NT2/D1 (cell line): ENCODE results near the gene FBXO24.

ENCODE experiments used
- DNase-seq: peaks from one replicate; pipeline ENCODE4 v3.0.0-alpha.2; 2011; ENCODE audit warnings: low read depth, low spot score
- H3K27me3 ChIP-seq: 2 replicates; pipeline ENCODE4 v1.6.0; 2011; ENCODE audit warnings: mild to moderate bottlenecking; ENCODE audit not compliant: insufficient read length, insufficient read depth
- H3K36me3 ChIP-seq: 2 replicates; pipeline ENCODE4 v1.6.1; 2011; ENCODE audit warnings: mild to moderate bottlenecking, low read length, mixed read lengths; ENCODE audit not compliant: insufficient read depth, insufficient read length
- H3K4me1 ChIP-seq: 2 replicates; pipeline ENCODE4 v1.5.1; 2011; ENCODE audit not compliant: insufficient read depth, insufficient read length
- H3K4me3 ChIP-seq: 2 replicates; pipeline ENCODE4 v1.5.1; 2011; ENCODE audit warnings: low read depth; ENCODE audit not compliant: insufficient read length
- H3K9ac ChIP-seq: 2 replicates; pipeline ENCODE4 v1.6.0; 2011; ENCODE audit warnings: low read depth; ENCODE audit not compliant: insufficient read length
- H3K9me3 ChIP-seq: 2 replicates; pipeline ENCODE4 v1.5.1; 2011; ENCODE audit warnings: mild to moderate bottlenecking, low read length; ENCODE audit not compliant: insufficient read depth
- SUZ12 ChIP-seq: IDR thresholded peaks from 2 replicates; pipeline ENCODE4 v1.6.1; 2011; ENCODE audit not compliant: insufficient read length, insufficient read depth; ENCODE audit errors: extremely low read depth
- YY1 ChIP-seq: IDR thresholded peaks from 2 replicates; pipeline ENCODE4 v1.6.1; 2011; ENCODE audit not compliant: insufficient read length, insufficient read depth
- ZNF274 ChIP-seq: IDR thresholded peaks from 2 replicates; pipeline ENCODE4 v1.6.1; 2011; ENCODE audit warnings: mild to moderate bottlenecking, low read depth, low read length

FBXO24 gene

DNA sequence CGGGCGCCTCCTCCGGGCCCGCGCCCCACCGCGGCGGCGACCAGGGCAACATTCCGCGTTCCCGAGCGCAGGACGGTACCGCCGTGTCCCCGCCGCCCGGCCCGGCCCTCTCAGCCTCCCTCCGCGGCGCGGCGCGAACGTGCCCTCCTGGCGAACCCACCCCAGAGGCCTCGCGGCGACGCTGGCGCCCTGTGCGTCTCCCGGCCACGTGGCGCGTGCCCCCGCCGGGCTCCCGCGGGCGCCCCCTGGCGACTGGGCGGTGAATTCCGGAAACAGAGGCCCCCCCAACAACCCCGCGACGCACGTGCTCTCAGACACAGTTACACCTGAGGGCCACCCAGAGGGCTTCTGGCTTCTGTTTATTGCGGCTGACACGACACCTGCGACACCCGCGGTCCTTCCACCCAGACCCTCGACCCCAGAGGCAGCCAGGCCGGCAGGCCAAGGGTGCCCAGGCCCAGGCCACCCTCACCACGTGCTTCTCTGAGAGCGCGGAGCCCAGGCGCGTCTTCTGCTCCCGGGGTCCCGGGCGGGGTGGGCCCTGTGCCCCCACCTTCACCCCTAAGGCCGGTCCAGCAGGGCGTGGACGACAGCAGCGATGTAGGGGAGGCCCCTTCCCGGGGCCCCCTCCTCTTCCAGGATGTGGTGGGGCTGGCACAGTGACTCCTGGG lies 12.3 kb upstream of the FBXO24 start, which contains the start of gene SAP25:
Gene SAP25, minus strand, starts transcription at position 210 of the 671 bp plus-strand sequence. Its CDS starts 158 bp downstream, at position 52.
- Histone ChIP-seq H3K4me1 (peaks cover 17% of the 10 kb centered on the region), H3K9me3 (no peaks in the 10 kb centered on the region), H3K27me3 (no peaks in the 10 kb centered on the region), H3K36me3 (peaks cover 53% of the 10 kb centered on the region), H3K4me3 (no peak within 1 kb of the TSS), H3K9ac (peak within 1 kb of the TSS; percentile 61)
- no peak for DNase-seq
- TF ChIP-seq SUZ12 (no peak), ZNF274 (no peak), YY1 (no peak)

DNA sequence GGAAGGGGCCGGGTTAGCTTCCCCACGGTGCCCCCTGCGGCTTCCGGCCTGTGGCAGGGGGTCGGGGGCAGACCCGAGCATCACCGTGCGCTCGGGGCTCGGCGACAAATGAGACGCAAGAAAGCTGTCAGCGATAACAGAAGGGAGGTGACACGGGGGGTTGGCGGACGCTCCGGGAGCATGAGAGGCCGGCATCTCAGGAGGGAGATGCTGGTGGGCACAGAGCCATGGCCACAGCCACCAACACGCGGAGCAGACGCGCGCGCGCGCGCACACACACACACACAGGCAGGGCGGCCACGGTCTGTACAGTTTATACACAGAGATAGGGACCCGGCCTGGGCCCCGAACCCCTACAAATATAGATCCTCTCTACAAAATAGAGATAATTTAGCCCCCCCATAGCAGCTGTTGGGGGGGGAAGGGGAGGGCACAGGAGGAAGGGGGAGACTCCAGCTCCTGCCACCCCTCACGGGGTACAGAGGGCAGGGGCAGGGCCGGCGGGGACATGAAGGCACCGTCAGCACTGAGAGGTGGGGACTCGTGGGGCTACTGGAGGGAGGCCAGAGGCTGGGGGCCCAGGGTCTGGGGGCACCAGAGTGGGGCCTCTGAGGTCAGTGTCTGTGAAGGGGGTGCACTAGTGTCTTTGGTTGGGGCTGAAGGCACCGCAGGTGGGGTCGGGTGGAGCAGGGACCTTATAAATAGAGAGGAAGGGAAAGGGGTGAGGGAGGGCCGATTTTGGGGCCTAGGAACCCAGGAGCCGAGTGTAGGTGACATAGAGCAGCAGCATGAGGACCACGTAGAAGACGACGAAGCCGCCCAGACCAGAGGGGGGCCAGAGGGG lies 11.5 kb upstream of the FBXO24 start:
- DNase-seq, result no peak
- Histone ChIP-seq H3K9ac (no peak overlapping the region), H3K27me3 (no peaks in the 10 kb centered on the region), H3K4me1 (peaks cover 13% of the 10 kb centered on the region), H3K36me3 (peaks cover 59% of the 10 kb centered on the region), H3K4me3 (no peak overlapping the region), H3K9me3 (no peaks in the 10 kb centered on the region)
- no peak for TF ChIP-seq ZNF274

DNA sequence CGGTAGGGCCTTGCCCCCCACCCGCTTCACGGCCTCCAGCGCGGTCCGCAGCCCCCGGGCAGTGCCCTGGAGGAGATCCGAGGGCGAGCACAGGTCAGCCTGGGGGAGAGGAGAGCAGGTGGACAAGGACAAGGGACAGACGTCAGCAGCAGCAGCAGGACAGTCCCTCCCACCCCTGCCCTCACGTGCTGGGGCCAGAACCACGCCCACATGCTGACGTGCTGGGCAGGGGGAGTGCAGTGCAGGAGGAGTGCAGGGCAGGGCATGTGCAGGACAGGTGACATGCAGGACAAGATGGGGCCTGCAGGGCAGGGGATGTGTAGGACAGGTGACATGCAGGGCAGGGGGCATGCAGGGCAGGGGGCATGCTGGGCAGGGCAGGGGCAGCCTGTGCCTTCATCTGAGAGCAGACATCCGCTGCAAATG lies 10.9 kb upstream of the FBXO24 start:
- Histone ChIP-seq H3K36me3 (peaks cover 65% of the 10 kb centered on the region), H3K4me3 (no peak overlapping the region), H3K9me3 (no peaks in the 10 kb centered on the region), H3K4me1 (peaks cover 13% of the 10 kb centered on the region), H3K9ac (no peak overlapping the region), H3K27me3 (no peaks in the 10 kb centered on the region)
- DNase-seq, result no peak
- TF ChIP-seq ZNF274, result no peak
- TF ChIP-seq SUZ12, result no peak
- TF ChIP-seq YY1, result no peak

DNA sequence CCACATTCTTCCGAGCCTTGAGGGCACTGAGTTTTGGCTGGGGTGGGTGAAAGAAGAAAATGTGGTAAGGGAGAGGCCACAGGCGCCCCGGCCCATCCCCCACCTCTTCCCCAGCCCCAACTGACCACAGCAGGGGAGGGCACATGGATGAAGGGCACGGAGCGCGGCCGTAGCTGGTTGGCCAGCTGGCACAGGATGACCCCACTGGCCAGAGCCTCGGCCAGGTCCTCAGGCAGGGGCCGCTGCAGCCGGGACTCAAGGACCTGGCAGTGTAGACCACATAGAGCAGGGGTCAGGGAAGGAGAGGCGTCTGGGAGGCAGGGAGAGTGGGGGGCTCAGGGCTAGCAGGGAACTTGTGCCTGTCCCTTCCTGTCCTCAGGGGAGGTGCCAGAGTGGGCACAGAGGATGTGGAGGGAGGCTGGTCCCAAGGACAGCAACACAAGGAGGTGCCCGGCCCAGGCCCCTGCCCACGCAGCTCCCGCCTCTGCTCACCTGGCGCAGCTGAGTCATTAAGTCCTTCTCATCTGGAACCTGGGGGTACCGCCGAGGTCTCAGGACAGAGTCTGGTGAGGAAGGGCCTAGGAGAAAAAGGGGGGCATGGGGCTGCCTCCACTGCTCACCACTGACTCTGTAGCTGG lies 10.3 kb upstream of the FBXO24 start:
- no peaks in the 10 kb centered on the region for H3K9me3 ChIP-seq
- no peak overlapping the region for H3K4me3 ChIP-seq
- peaks cover 70% of the 10 kb centered on the region for H3K36me3 ChIP-seq
- TF ChIP-seq YY1, result no peak
- no peak for TF ChIP-seq SUZ12
- no peak for TF ChIP-seq ZNF274
- no peaks in the 10 kb centered on the region for H3K27me3 ChIP-seq
- no peak for DNase-seq
- H3K9ac ChIP-seq, result no peak overlapping the region
- H3K4me1 ChIP-seq, result peaks cover 13% of the 10 kb centered on the region

DNA sequence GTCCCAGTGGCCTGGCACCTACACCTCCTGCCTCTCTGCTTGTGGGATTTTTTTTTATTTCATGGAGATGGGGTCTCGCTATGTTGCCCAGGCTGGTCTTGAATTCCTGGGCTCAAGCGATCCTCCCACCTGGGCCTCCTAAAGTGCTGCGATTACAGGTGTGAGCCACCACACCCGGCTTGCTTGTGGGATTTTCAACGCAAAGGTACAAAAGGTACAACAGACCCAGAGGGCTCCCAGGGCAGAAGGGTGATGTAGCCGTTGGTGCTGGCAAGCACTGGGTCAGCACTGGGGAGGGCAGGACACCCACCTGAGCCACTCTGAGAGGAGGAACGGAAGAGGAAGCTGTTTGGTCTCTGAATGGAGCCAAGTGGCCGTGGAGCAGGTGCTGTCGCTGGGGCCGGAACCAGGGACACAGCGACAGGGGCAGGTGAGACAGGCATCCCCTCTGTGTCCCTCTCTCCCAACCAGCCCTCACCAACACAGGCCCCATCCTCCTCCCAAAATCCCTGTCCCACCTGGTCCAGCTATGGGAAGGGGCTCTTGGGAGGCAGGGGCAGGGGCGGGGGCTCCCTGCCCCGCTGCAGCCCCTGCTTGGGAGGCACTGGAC lies 9.6 kb upstream of the FBXO24 start:
- H3K4me3 ChIP-seq, result no peak overlapping the region
- H3K9me3 ChIP-seq, result no peaks in the 10 kb centered on the region
- peaks cover 77% of the 10 kb centered on the region for H3K36me3 ChIP-seq
- DNase-seq, result no peak
- H3K9ac ChIP-seq, result no peak overlapping the region
- TF ChIP-seq YY1, result no peak
- peaks cover 8% of the 10 kb centered on the region for H3K4me1 ChIP-seq
- no peaks in the 10 kb centered on the region for H3K27me3 ChIP-seq

DNA sequence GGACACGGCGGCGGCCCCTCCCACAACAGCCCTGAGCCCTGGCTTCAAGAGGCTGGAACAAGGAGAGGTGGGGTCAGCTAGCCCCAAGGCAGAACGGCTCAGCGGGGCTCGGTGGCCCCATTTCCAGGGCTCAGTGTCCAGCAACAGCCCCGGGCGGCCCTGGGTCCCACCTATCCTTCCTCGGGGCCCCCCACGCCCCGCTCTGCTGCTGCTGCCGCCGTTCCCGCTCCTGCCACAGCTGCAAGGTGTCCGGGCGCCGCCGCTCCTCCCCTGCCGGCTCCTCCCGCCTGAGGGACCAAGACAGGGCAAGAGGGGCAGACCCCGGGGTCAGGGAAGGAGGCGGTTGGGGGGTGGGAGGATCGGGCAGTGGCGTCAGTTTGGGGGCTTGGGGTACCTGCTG lies 9.0 kb upstream of the FBXO24 start:
- DNase-seq, result no peak
- H3K4me1 ChIP-seq, result peaks cover 8% of the 10 kb centered on the region
- no peaks in the 10 kb centered on the region for H3K27me3 ChIP-seq
- no peak overlapping the region for H3K9ac ChIP-seq
- TF ChIP-seq ZNF274, result no peak
- no peak for TF ChIP-seq SUZ12
- TF ChIP-seq YY1, result no peak
- H3K9me3 ChIP-seq, result no peaks in the 10 kb centered on the region
- H3K4me3 ChIP-seq, result no peak overlapping the region
- H3K36me3 ChIP-seq, result peaks cover 83% of the 10 kb centered on the region

DNA sequence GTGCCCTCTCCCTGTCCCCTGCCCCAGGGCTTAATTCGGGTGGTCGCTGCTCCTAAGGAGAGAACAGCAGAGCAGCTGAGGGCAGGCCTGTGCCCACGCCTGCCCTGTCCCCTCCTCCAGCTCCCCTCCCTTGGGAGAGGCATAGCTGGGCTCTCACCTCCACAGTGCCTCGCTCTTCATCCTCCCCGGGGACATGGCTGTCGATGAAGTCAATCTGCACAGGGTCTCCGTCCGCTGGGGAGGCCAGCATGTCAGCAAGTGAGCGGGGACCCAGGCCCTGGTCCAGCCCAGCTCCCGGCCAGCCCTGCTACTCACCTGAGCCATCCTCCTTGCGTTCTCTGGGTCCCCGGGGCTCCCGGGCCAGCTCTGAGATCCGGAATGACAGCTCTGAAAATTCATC lies 8.6 kb upstream of the FBXO24 start:
- no peak for TF ChIP-seq YY1
- TF ChIP-seq SUZ12, result no peak
- no peak for TF ChIP-seq ZNF274
- Histone ChIP-seq H3K4me1 (peaks cover 8% of the 10 kb centered on the region), H3K4me3 (no peak overlapping the region), H3K36me3 (peaks cover 86% of the 10 kb centered on the region), H3K27me3 (no peaks in the 10 kb centered on the region), H3K9ac (no peak overlapping the region), H3K9me3 (no peaks in the 10 kb centered on the region)
- DNase-seq, result no peak
